ENCODE measurements around the gene UQCRHL. TPM values are rescaled to one million over a fixed set of nuclear protein-coding genes. Genes with fewer than 3 reads are reported as not detected.

The UQCRHL gene
- total and polyA plus RNA-seq, 2 of the 8 experiments (the other 6 are each of a cell fraction or from before 2014, with no cell fraction given), result 3.7 to 3.9 TPM

DNA sequence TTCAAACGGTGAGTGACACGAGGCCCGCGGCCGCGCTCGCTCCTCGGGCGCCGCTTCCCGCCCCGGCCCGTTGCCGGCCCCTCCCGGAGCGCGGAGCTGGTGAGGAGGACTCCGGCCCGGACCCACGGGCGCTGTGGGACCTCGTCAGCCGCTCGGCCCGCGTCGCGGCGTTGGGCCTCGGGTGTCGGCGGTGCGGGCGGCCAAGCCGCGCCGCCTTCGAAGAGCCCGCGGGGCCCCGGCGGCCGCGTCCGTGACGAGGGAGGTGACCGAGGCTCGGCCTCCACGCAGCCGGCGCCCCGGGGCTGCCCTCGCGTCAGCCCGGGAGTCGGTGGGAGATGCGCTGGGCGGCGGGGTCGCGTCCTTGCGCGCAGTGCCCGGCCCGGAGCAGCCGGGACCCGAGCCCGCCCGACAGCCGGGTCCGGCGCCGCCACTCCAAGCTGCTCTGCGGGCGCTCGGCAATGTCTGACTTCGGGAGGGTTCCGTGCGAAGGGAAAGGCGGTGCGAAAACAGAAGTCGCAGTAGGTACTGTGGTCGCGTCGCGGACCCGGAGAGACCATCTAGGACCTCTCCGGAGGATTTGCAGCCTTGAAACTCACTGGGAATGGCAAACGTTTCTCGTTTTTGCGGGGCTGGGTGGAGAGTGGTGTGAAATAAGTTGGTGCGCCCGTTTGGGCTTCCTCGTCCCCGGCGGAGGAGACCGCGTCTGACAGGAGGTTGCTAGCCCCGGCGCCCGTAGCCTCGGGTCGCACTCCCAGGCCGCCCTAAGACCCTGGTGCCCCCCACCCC is 40.9 kb upstream of the UQCRHL start:
- H3K4me3 ChIP-seq (ENCODE audit: extremely low read depth in 1 of 4, insufficient read depth in 2 of 4, low read depth in 3 of 4, low read length in 4 of 4), result peak overlapping the region; percentile 47 to 76 (median 60)
- H2AK5ac ChIP-seq (ENCODE audit: low read depth, low read length), result no peak overlapping the region
- peak overlapping the region; percentile 3 for H3K56ac ChIP-seq (replicated peaks; ENCODE audit: insufficient read length, low read depth, low read length)
- FAIRE-seq (no peak), DNase-seq (ENCODE audit: low read depth in 1 of 2, low spot score in 2 of 2) (peak in 1 of 2 experiments; percentile 67)
- CTCF ChIA-PET (ENCODE audit: partially characterized antibody), result interaction anchor here (0.6 to 1.8 kb wide), 8 partner anchors 9 to 90 kb away, joined by 3 to 6 read pairs (median 4); no protein-coding TSS in a partner anchor
- no peak overlapping the region for H3K14ac ChIP-seq (ENCODE audit: insufficient read length)
- peaks cover 0 to 4% of the 10 kb centered on the region in 2 experiments for H4K20me1 ChIP-seq (replicated peaks in 1 of 2; ENCODE audit: control insufficient read depth in 1 of 2, insufficient read depth in 2 of 2, low read length in 2 of 2)
- no peak overlapping the region for H3K4ac ChIP-seq (replicated peaks; ENCODE audit: insufficient read length, low read depth, low read length)
- no peak overlapping the region for H4K91ac ChIP-seq (replicated peaks; ENCODE audit: insufficient read length, low read length)
- peaks cover 0 to 53% of the 10 kb centered on the region in 2 experiments; a peak in 3 of 4 replicates for H3K79me2 ChIP-seq (ENCODE audit: control insufficient read depth in 1 of 2, insufficient read depth in 2 of 2, low read length in 2 of 2)
- peaks cover 8% of the 10 kb centered on the region for H3K23me2 ChIP-seq (ENCODE audit: low read depth, low read length)
- POLR2A ChIA-PET (ENCODE audit: partially characterized antibody), result interaction anchor here (0.6 to 6.0 kb wide), 17 partner anchors 10 to 102 kb away, joined by 3 to 87 read pairs (median 4); no protein-coding TSS in a partner anchor
- peak overlapping the region; percentile 76; the same call in 1 of the 2 replicates for H3K18ac ChIP-seq (ENCODE audit: extremely low read depth, low read length)
- H2BK120ac ChIP-seq (replicated peaks; ENCODE audit: low read depth, low read length), result no peak overlapping the region
- no peak overlapping the region for H2BK20ac ChIP-seq (ENCODE audit: low read length)
- H3K36me3 ChIP-seq (ENCODE audit: control insufficient read depth in 2 of 4, insufficient read depth in 4 of 4, low read length in 3 of 4), result no peaks in the 10 kb centered on the region; a peak in 1 of 8 replicates
- no peaks in the 10 kb centered on the region; a peak in 1 of 7 replicates for H3K27me3 ChIP-seq (replicated peaks in 1 of 4; ENCODE audit: control insufficient read depth in 3 of 4, extremely low read depth in 1 of 4, insufficient read depth in 3 of 4, low read length in 3 of 4)
- no peak overlapping the region for H3K23ac ChIP-seq (ENCODE audit: insufficient read length)
- no peaks in the 10 kb centered on the region for H3K9me3 ChIP-seq (ENCODE audit: insufficient read depth in 2 of 2, low read depth in 1 of 2, low read length in 1 of 2)
- no peak overlapping the region for H2BK5ac ChIP-seq (ENCODE audit: low read depth, low read length)
- peaks cover 0 to 6% (median 2%) of the 10 kb centered on the region in 4 experiments; a peak in 2 of 7 replicates for H3K4me1 ChIP-seq (replicated peaks in 1 of 4; ENCODE audit: control insufficient read depth in 3 of 4, insufficient read depth in 4 of 4, low read length in 3 of 4)
- H3K27ac ChIP-seq (ENCODE audit: low read depth, low read length), result no peak overlapping the region
- peak overlapping the region; percentile 72 to 94 for H3K4me2 ChIP-seq (ENCODE audit: insufficient read depth in 1 of 2, low read depth in 2 of 2, low read length in 2 of 2)
- peak overlapping the region; percentile 4 for H4K5ac ChIP-seq (ENCODE audit: insufficient read length, low read depth, low read length)
- peak overlapping the region; percentile 66 to 80 (median 70) for H3K9ac ChIP-seq (replicated peaks in 1 of 4; ENCODE audit: extremely low read depth in 1 of 4, low read depth in 3 of 4, low read length in 3 of 4)
- peaks cover 3% of the 10 kb centered on the region; the same call in 1 of the 2 replicates for H3K79me1 ChIP-seq (ENCODE audit: low read depth, low read length)
- peak overlapping the region; percentile 9; the same call in 1 of the 2 replicates for H2BK12ac ChIP-seq (ENCODE audit: low read depth, low read length)
- TF ChIP-seq CHD1 (IDR thresholded peaks at IDR 0.05; ENCODE audit: low read depth, low read length), result 0 out of 2 replicates have a peak, but pooled peaks have one; percentile 59
- no peak for TF ChIP-seq JUND (IDR thresholded peaks at IDR 0.05; ENCODE audit: low read length)
- TF ChIP-seq EZH2 (IDR thresholded peaks at IDR 0.05; ENCODE audit: low read depth, low read length, severe bottlenecking), result peak; percentile 8
- no peak for TF ChIP-seq YY1 (IDR thresholded peaks at IDR 0.05; ENCODE audit: low read depth, low read length)
- TF ChIP-seq TAF1 (IDR thresholded peaks at IDR 0.05; ENCODE audit: low read depth, low read length), result peak; percentile 32; the same call in 1 of the 2 replicates
- peak in 1 of 2 experiments; percentile 36; a peak in 2 of 4 replicates for TF ChIP-seq SIN3A (conservative IDR thresholded peaks at IDR 0.05 in 1 of 2, IDR thresholded peaks at IDR 0.05 in 1 of 2; ENCODE audit: low read depth in 1 of 2, low read length in 2 of 2)
- TF ChIP-seq CHD2 (IDR thresholded peaks at IDR 0.05; ENCODE audit: low read length), result no peak
- no peak for TF ChIP-seq CREB1 (IDR thresholded peaks at IDR 0.05)
- no peak overlapping the region for H2AFZ ChIP-seq (ENCODE audit: low read length)
- H4K8ac ChIP-seq (ENCODE audit: extremely low read depth, insufficient read depth, low read length), result peak overlapping the region; percentile 86
- WGBS, 2 experiments (ENCODE audit: extremely low coverage in 1 of 2, insufficient coverage in 1 of 2, insufficient read length in 1 of 2, insufficient replicate concordance in 2 of 2, low coverage in 1 of 2, low lambda C conversion rate in 2 of 2, missing lambda C conversion rate in 1 of 2), result 2% methylated on average over 71 of the region's 104 CpGs; no CpG with 5 or more reads in 1 of the 2 experiments
- H2BK15ac ChIP-seq (ENCODE audit: low read length), result no peak overlapping the region

Data from H1 (cell line).